ENCODE data around the gene CLDN18.

DNA sequence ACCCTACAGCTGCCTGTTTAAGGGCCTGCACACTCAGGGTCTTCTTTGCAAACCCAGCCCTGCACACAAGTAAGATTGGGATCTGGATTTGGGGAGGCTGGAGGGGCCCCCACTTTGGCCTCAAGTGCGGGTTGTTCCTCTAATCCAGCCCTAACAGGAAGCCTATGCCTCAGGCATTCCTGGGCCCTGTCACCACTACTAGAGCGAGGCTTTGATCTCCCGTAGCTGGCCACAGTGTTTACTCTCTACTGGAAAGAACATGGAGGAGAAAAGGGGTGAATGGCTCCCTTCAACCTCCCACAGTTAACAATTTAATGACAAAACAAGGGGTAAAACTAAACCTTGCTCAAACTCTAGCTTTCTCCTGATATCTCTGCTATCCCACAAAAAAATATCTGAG lies 57.0 kb downstream of the CLDN18 start:
- no peak for TF ChIP-seq CREB1 (IDR thresholded peaks at IDR 0.05; ENCODE audit: low read depth)
- no peak for TF ChIP-seq YY1 (IDR thresholded peaks at IDR 0.05; ENCODE audit: low read depth)
- no peak for TF ChIP-seq CEBPB (IDR thresholded peaks at IDR 0.05)
- TF ChIP-seq, protein P1, sequence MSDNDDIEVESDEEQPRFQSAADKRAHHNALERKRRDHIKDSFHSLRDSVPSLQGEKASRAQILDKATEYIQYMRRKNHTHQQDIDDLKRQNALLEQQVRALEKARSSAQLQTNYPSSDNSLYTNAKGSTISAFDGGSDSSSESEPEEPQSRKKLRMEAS (IDR thresholded peaks at IDR 0.05): no peak
- no peak for TF ChIP-seq TEAD4 (IDR thresholded peaks at IDR 0.05)
- TF ChIP-seq EP300 (IDR thresholded peaks at IDR 0.05; ENCODE audit: borderline replicate concordance): no peak
